Peyer's patch (tissue), 4 donors: Measurements from ENCODE around the gene FGFR2. TPM values are rescaled to one million over a fixed set of nuclear protein-coding genes. Genes with fewer than 3 reads are reported as not detected.
A peak's percentile ranks its signal among the peaks of the same experiment; 100 is the strongest.

Experiments used
- DNase-seq, 3 donors: peaks; one replicate each; pipeline ENCODE4 v3.0.0-alpha.2; 2017 to 2019
- H3K27ac ChIP-seq, 4 donors: fragments of 200-600 bp; sonication (generic); one replicate each; pipeline ENCODE4 v1.5.1; 2016 to 2019
- H3K27me3 ChIP-seq, 2 donors: fragments of 200-600 bp; sonication (generic); one replicate each; pipeline ENCODE4 v1.5.1; 2019
- H3K36me3 ChIP-seq, 3 donors: fragments of 200-600 bp; sonication (generic); one replicate each; pipeline ENCODE4 v1.5.1; 2016 to 2019
- H3K4me1 ChIP-seq, 4 donors: fragments of 200-600 bp; sonication (generic); one replicate each; pipeline ENCODE4 v1.5.1; 2016 to 2019
- H3K4me3 ChIP-seq, 4 donors: fragments of 200-600 bp; sonication (generic); 1 replicate in 3 of 4; 2 replicates in 1 of 4; pipeline ENCODE4 v1.5.1; 2016 to 2019; ENCODE audit warnings: mild to moderate bottlenecking in 1 of 4
- H3K9me3 ChIP-seq, 4 donors: fragments of 200-600 bp; sonication (generic); one replicate each; pipeline ENCODE4 v1.5.1; 2016 to 2019; ENCODE audit warnings: mild to moderate bottlenecking in 1 of 4
- POLR2A ChIP-seq, 2 donors: fragments of 450-650 bp; IDR thresholded peaks; one replicate each; pipeline ENCODE4 v1.5.1; 2017; ENCODE audit warnings: antibody characterized with exemption in 2 of 2, mild to moderate bottlenecking in 2 of 2, moderate library complexity in 2 of 2
- total RNA-seq, 4 donors: library from RNA; depleted of rRNA; stranded (reverse); fragments of >200 nt; gene quantifications; one replicate each; pipeline ENCODE4 v1.1.0, GENCODE V29; 2016
- TF ChIP-seq, protein P1 (sequence below), 6 experiments: fragments of 450-650 bp in 4 of 6; fragments of 200-600 bp in 2 of 6; sonication (generic) in 1 of 6; IDR thresholded peaks; one replicate each; pipeline ENCODE4 v1.5.1; 2017 to 2019; ENCODE audit warnings: antibody characterized with exemption in 6 of 6, mild to moderate bottlenecking in 3 of 6, moderate library complexity in 1 of 6

The FGFR2 gene
- total RNA-seq, 4 donors from 2014 or later, result 12.9 to 22.9 (median 19.9) TPM

DNA sequence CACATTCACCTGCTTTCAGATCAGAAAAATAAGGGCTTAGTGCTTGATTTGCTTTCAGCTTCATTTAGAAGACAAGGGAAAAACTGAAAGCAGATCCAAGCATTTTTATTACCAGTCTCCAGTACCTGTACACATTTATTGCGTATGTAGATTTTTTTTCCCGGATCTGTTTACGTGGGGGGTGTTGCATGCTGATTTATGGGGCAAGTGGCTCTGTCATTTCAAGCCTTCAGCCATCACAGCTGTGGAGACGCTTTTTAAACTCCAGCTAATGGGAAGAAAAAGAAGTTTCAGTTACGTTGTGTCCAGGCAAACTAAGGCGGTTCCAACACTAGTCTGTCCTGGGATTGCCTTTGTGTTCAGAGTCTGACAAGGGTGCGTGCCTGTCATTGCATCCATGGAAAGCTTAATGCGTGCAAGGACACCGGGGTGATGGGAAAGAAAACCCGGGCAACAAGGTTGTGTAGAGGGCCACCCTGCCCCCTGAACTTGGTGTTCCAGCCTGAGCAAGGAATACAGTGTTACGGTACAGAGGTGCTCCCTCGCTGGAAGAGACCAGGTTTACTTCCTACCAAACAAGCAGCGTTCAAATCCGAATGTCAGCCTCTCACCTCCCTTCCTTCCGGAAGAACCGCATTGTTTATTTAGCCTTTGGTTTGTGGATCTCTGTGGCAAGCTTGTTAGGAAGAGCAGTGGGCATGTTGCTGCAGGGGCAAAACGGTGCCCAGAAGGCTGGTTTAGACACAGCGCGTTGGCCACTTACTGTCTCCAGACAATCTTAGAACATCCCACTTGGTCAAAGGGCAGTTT, 128.2 kb downstream of the FGFR2 start:
- H3K4me3 ChIP-seq, result peak overlapping the region in 2 of 4 donors; percentile 15 to 27
- no peak for TF ChIP-seq POLR2A (IDR thresholded peaks at IDR 0.05)
- TF ChIP-seq, protein P1, sequence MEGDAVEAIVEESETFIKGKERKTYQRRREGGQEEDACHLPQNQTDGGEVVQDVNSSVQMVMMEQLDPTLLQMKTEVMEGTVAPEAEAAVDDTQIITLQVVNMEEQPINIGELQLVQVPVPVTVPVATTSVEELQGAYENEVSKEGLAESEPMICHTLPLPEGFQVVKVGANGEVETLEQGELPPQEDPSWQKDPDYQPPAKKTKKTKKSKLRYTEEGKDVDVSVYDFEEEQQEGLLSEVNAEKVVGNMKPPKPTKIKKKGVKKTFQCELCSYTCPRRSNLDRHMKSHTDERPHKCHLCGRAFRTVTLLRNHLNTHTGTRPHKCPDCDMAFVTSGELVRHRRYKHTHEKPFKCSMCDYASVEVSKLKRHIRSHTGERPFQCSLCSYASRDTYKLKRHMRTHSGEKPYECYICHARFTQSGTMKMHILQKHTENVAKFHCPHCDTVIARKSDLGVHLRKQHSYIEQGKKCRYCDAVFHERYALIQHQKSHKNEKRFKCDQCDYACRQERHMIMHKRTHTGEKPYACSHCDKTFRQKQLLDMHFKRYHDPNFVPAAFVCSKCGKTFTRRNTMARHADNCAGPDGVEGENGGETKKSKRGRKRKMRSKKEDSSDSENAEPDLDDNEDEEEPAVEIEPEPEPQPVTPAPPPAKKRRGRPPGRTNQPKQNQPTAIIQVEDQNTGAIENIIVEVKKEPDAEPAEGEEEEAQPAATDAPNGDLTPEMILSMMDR (IDR thresholded peaks at IDR 0.05), result no peak
- DNase-seq, result no peak

DNA sequence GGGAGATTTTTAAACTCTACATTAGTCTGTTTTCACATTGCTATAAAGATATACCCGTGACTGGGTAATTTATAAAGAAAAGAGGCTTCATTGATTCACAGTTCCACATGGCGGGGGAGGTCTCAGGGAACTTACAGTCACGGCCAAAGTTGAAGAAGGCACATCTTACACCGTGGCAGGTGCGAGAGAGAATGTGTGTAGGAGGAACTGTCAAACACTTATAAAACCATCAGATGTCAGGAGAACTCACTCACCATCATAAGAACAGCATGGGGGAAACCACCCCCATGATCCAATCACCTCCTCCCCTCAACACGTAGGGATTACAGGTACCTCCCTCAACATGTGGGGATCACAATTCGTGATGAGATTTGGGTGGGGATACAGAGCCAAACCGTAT, 129.5 kb downstream of the FGFR2 start:
- Histone ChIP-seq H3K27me3 (no peaks in the 10 kb centered on the region), H3K36me3 (no peaks in the 10 kb centered on the region), H3K4me1 (peaks cover 0 to 8% (median 0%) of the 10 kb centered on the region in 4 donors), H3K4me3 (no peak overlapping the region), H3K27ac (no peak overlapping the region), H3K9me3 (no peaks in the 10 kb centered on the region)
- TF ChIP-seq POLR2A (IDR thresholded peaks at IDR 0.05), result no peak
- TF ChIP-seq, protein P1 (IDR thresholded peaks at IDR 0.05), result no peak
- DNase-seq, result no peak

More for the DNA sequence above, 128.2 kb downstream of the FGFR2 start:
- H3K36me3 ChIP-seq, result no peaks in the 10 kb centered on the region
- H3K9me3 ChIP-seq, result no peaks in the 10 kb centered on the region
- no peaks in the 10 kb centered on the region for H3K27me3 ChIP-seq
- H3K27ac ChIP-seq, result peak overlapping the region in 1 of 4 donors; percentile 34
- H3K4me1 ChIP-seq, result peaks cover 0 to 8% (median 0%) of the 10 kb centered on the region in 4 donors

DNA sequence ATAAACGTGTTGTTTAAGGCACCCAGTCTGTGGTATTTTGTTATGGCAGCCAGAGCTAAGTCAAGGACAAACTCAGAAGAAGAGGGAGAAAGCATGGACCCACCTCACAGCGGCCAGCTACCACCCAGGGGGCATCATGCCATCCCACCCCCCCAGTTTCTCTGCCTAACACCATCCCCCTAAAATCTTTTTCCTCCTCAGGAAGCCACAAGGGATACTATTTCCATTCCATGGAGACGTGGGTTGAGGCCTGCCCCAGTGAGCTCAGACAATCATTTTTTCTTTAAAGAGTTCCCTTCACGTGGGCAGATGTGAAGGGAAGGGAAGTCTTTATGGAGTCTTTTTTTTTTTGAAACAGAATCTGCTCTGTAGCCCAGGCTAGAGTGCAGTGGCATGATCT, 131.8 kb downstream of the FGFR2 start:
- Histone ChIP-seq H3K4me3 (no peak overlapping the region), H3K27ac (no peak overlapping the region), H3K27me3 (no peaks in the 10 kb centered on the region), H3K4me1 (peaks cover 0 to 8% (median 0%) of the 10 kb centered on the region in 4 donors), H3K36me3 (no peaks in the 10 kb centered on the region), H3K9me3 (no peaks in the 10 kb centered on the region)
- TF ChIP-seq POLR2A (IDR thresholded peaks at IDR 0.05), result no peak
- TF ChIP-seq, protein P1 (IDR thresholded peaks at IDR 0.05), result no peak
- DNase-seq, result no peak

DNA sequence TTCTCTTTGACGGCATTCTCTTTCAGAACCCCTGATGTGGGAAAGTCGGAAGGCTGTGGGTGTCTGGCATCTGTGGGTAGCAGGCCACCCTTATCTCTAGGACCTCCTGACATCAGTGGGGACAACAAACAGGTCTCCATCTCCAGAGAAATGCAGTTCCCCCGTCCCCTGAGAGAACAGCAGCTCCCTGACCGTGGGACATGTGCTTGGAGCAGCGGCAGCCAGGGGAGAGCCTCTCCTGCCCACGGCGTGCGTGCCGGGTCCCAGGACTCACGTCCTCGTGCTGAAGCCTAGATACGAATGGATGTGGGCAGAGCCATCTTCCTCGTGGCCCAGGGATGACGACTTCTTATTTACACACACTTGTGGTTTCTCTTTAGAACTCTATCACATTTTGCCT, 133.0 kb downstream of the FGFR2 start:
- no peaks in the 10 kb centered on the region for H3K9me3 ChIP-seq
- H3K4me1 ChIP-seq, result peaks cover 0 to 3% (median 0%) of the 10 kb centered on the region in 4 donors
- H3K36me3 ChIP-seq, result no peaks in the 10 kb centered on the region
- TF ChIP-seq, protein P1 (IDR thresholded peaks at IDR 0.05), result no peak
- no peak for TF ChIP-seq POLR2A (IDR thresholded peaks at IDR 0.05)
- no peak overlapping the region for H3K4me3 ChIP-seq
- no peak overlapping the region for H3K27ac ChIP-seq
- no peaks in the 10 kb centered on the region for H3K27me3 ChIP-seq
- no peak for DNase-seq

DNA sequence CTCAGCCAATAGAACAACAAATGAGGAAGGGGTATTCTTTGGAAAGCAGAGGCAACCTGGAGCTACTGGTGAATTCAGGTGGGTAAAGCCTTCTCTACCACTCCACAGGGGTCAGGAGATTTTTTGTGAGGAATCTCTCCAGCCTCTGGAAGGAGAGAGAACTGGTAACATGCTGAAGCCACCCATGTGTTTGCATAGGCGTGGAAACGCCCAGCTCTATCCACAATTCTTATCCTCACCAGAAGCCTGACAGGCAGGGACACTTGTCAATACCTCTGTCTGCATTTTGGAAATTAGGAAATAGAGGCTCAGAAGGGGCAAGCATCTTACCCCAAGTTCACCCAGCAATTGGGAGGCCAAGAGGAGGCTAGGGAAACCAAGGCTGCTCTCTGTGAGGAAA, 133.7 kb downstream of the FGFR2 start:
- Histone ChIP-seq H3K4me1 (no peaks in the 10 kb centered on the region), H3K4me3 (no peak overlapping the region), H3K9me3 (no peaks in the 10 kb centered on the region), H3K36me3 (no peaks in the 10 kb centered on the region), H3K27ac (no peak overlapping the region), H3K27me3 (no peaks in the 10 kb centered on the region)
- DNase-seq, result no peak
- no peak for TF ChIP-seq POLR2A (IDR thresholded peaks at IDR 0.05)
- TF ChIP-seq, protein P1 (IDR thresholded peaks at IDR 0.05), result no peak
